K562 (cell line): Measurements from ENCODE around the gene B3GAT3. TPM values are rescaled to one million over a fixed set of nuclear protein-coding genes. Genes with fewer than 3 reads are reported as not detected.

Experiments used
- ATAC-seq: fragments of 200-7000 bp; cut with Tn5 transposase; 3 replicates; pipeline ENCODE4 v1.9.1; 2020; ENCODE audit warnings: moderate library complexity
- BruUV-seq: library from RNA; stranded (reverse); fragments of 400-500 nt; replicated peaks from 2 replicates; lab custom pipeline; 2021; lab: Mats Ljungman, UMichigan
- CTCF ChIA-PET: fragments of 300-600 bp; formaldehyde crosslinking; extraction: SDS; loops from one replicate; lab custom pipeline; 2021; ENCODE audit warnings: low intra/inter-chr PET ratio; lab: Yijun Ruan, JAX
- POLR2A ChIA-PET: fragments of 300-600, 350-650 bp; sonication (Branson Sonifier 250); formaldehyde crosslinking; extraction: SDS; loops from one replicate; lab custom pipeline; 2021; ENCODE audit warnings: antibody characterized with exemption, inconsistent platforms; lab: Yijun Ruan, JAX
- DNase-seq, 4 experiments: peaks; one replicate each; pipeline versions ENCODE4 v3.0.0 to v3.0.0-alpha.2; 2011 to 2018; ENCODE audit warnings: low spot score in 3 of 4, mixed read lengths in 3 of 4; ENCODE audit errors: extremely low read depth in 1 of 4
- FAIRE-seq: peaks from 2 replicates; lab custom pipeline; 2011; peaks lifted over from hg19 to GRCh38; lab: Jason Lieb, UNC
- H2AFZ ChIP-seq: 2 replicates; pipeline ENCODE4 v1.6.0; 2011; ENCODE audit warnings: low read depth, low read length, control low read depth, inconsistent platforms
- H3K27ac ChIP-seq: fragments of 200-600 bp; 3 replicates; pipeline ENCODE4 v1.8.0; 2011; ENCODE audit warnings: low read depth, mild to moderate bottlenecking, control low read depth, inconsistent platforms, low read length, moderate library complexity, mixed read lengths; ENCODE audit errors: extremely low read depth
- H3K27me3 ChIP-seq, 2 experiments: fragments of 300-600 bp in 1 of 2; 2 replicates in 1 of 2; 3 replicates in 1 of 2; pipeline versions ENCODE4 v1.6.0 to v1.8.0; 2011; ENCODE audit warnings: inconsistent platforms in 2 of 2, low read length in 2 of 2, mild to moderate bottlenecking in 1 of 2, mixed read lengths in 1 of 2, moderate library complexity in 1 of 2; ENCODE audit not compliant: control insufficient read depth in 2 of 2, insufficient read depth in 2 of 2
- H3K36me3 ChIP-seq: fragments of 300-600 bp; 3 replicates; pipeline ENCODE4 v1.8.0; 2011; ENCODE audit warnings: mild to moderate bottlenecking, low read length, inconsistent platforms; ENCODE audit not compliant: control insufficient read depth, insufficient read depth
- H3K4me1 ChIP-seq, 2 experiments: fragments of 200-600 bp in 1 of 2; replicated peaks in 1 of 2; 2 replicates in 1 of 2; 3 replicates in 1 of 2; pipeline versions ENCODE4 v1.5.1 to v1.8.0; 2011; ENCODE audit warnings: inconsistent platforms in 2 of 2, low read length in 2 of 2, mild to moderate bottlenecking in 1 of 2, mixed read lengths in 1 of 2, moderate library complexity in 1 of 2; ENCODE audit not compliant: control insufficient read depth in 2 of 2, insufficient read depth in 2 of 2
- H3K4me2 ChIP-seq: 2 replicates; pipeline ENCODE4 v1.6.1; 2011; ENCODE audit warnings: low read length, control low read depth, inconsistent platforms, mixed read lengths; ENCODE audit not compliant: insufficient read depth
- H3K4me3 ChIP-seq: fragments of 200-600 bp; sonication (generic), shearing (Covaris generic); 2 replicates; pipeline ENCODE4 v1.5.1; 2016; ENCODE audit warnings: control low read depth, inconsistent platforms
- H3K79me2 ChIP-seq: fragments of 200-600 bp; 3 replicates; pipeline ENCODE4 v1.8.0; 2011; ENCODE audit warnings: low read length, inconsistent platforms; ENCODE audit not compliant: control insufficient read depth, insufficient read depth
- H3K9ac ChIP-seq, 2 experiments: 2 replicates each; pipeline versions ENCODE4 v1.6.0 to v1.6.1; 2011; ENCODE audit warnings: low read depth in 2 of 2, low read length in 2 of 2, control low read depth in 1 of 2, inconsistent platforms in 1 of 2, mild to moderate bottlenecking in 1 of 2, mixed read lengths in 1 of 2; ENCODE audit not compliant: insufficient read depth in 1 of 2
- H3K9me1 ChIP-seq: one replicate; pipeline ENCODE4 v1.6.0; 2011; ENCODE audit warnings: inconsistent platforms, mild to moderate bottlenecking, low read length, moderate library complexity; ENCODE audit not compliant: control insufficient read depth, insufficient read depth
- H3K9me3 ChIP-seq: replicated peaks from 2 replicates; pipeline ENCODE4 v1.5.1; 2011; ENCODE audit warnings: low read depth, low read length, inconsistent platforms; ENCODE audit not compliant: control insufficient read depth, insufficient read depth
- H4K20me1 ChIP-seq: replicated peaks from 2 replicates; pipeline ENCODE4 v1.6.1; 2011; ENCODE audit warnings: low read length, inconsistent platforms, mixed read lengths; ENCODE audit not compliant: control insufficient read depth, insufficient read depth
- HDAC1 ChIP-seq, 2 experiments: fragments of 450-650 bp; IDR thresholded peaks; 2 replicates each; pipeline ENCODE4 v1.6.1; 2016 to 2017; ENCODE audit warnings: inconsistent platforms in 1 of 2, mild to moderate bottlenecking in 1 of 2, moderate library complexity in 1 of 2
- ILK ChIP-seq: fragments of 450-650 bp; IDR thresholded peaks from 2 replicates; pipeline ENCODE4 v1.6.1; 2016; ENCODE audit warnings: missing genetic modification characterization, low read depth, mild to moderate bottlenecking, missing compliant biosample characterization, moderate library complexity, borderline replicate concordance
- KAT7 ChIP-seq: sonication (generic); formaldehyde crosslinking; IDR thresholded peaks from 2 replicates; pipeline ENCODE4 v1.8.0; 2022; ENCODE audit warnings: missing genetic modification reagents, mild to moderate bottlenecking, borderline replicate concordance
- POLR2A ChIP-seq: fragments of 450-650 bp; conservative IDR thresholded peaks from 2 replicates; pipeline ENCODE4 v1.6.1; 2016
- RAD21 ChIP-seq, 2 experiments: fragments of 250-450 bp in 1 of 2; fragments of 450-650 bp in 1 of 2; sonication (Bioruptor Pico) in 1 of 2; formaldehyde crosslinking in 1 of 2; IDR thresholded peaks in 1 of 2; conservative IDR thresholded peaks in 1 of 2; 2 replicates each; pipeline versions ENCODE4 v1.4.0 to v1.8.0; 2020 to 2022; ENCODE audit warnings: mild to moderate bottlenecking in 2 of 2, moderate library complexity in 1 of 2
- XRCC4 ChIP-seq: IDR thresholded peaks from one replicate; pipeline ENCODE4 v1.6.1; 2011; ENCODE audit not compliant: insufficient read depth, insufficient read length; ENCODE audit errors: extremely low read depth
- WGBS: fragments of 100-300 bp; shearing (Covaris generic); methylation state at CpG from one replicate; pipeline ENCODE4 v1.1.6; 2016; ENCODE audit warnings: low coverage, mixed read lengths; ENCODE audit not compliant: insufficient coverage; ENCODE audit errors: missing lambda C conversion rate; 5-methylcytosine and 5-hydroxymethylcytosine counted together
- in situ Hi-C: fragments of 300-500 bp; cut with MboI; formaldehyde crosslinking; loops from 4 replicates; pipeline ENCODE4 v1.15.0; 2018; ENCODE audit warnings: inconsistent platforms, mixed read lengths
- intact Hi-C: fragments of 100-400 bp; cut with micrococcal nuclease; formaldehyde crosslinking; loops from 2 replicates; pipeline ENCODE4 v1.14.2; 2022
- polyA plus RNA-seq, 8 experiments: library from polyadenylated mRNA; depleted of rRNA in 4 of 8; stranded (reverse) in 5 of 8; unstranded in 3 of 8; fragments of >200 nt; fragmentation: Nextera tagmentation in 2 of 8; fragmentation: Illumina TruSeq in 1 of 8; extraction: Ambion mirVana in 2 of 8; extraction: Trizol in 1 of 8; gene quantifications; 2 replicates each; pipeline versions ENCODE4 v1.2.1 to v1.2.3, GENCODE V29; 2011 to 2014; ENCODE audit warnings: inconsistent platforms in 1 of 8, missing spikeins in 1 of 8
- total RNA-seq, 7 experiments: library from RNA; depleted of rRNA in 6 of 7; stranded (reverse); fragments of >200 nt in 6 of 7; fragmentation: Illumina TruSeq in 2 of 7; extraction: Trizol in 2 of 7; gene quantifications; 2 replicates each; pipeline versions ENCODE4 v1.2.1 to v1.2.3, GENCODE V29; 2011 to 2021; ENCODE audit warnings: low replicate concordance in 1 of 7
- TF ChIP-seq, protein P1 (sequence below): sonication (generic); formaldehyde crosslinking; IDR thresholded peaks from 2 replicates; pipeline ENCODE4 v1.8.0; 2022; ENCODE audit warnings: mild to moderate bottlenecking, missing genetic modification reagents, borderline replicate concordance
- TF ChIP-seq, protein P2 (sequence below), 3 experiments: IDR thresholded peaks in 2 of 3; conservative IDR thresholded peaks in 1 of 3; 2 replicates each; pipeline ENCODE4 v1.5.1; 2011 to 2012; ENCODE audit warnings: low read length in 3 of 3, mild to moderate bottlenecking in 3 of 3, control low read depth in 2 of 3, improper control_type of control experiment in 1 of 3, inconsistent platforms in 1 of 3, low read depth in 1 of 3, mixed read lengths in 1 of 3, moderate library complexity in 1 of 3; ENCODE audit not compliant: insufficient read depth in 2 of 3

B3GAT3 gene
- total and polyA plus RNA-seq, 9 of the 15 experiments (the other 6 are each of a cell fraction or from before 2014, with no cell fraction given) = 0.30 to 64.0 (median 21.4) TPM

DNA sequence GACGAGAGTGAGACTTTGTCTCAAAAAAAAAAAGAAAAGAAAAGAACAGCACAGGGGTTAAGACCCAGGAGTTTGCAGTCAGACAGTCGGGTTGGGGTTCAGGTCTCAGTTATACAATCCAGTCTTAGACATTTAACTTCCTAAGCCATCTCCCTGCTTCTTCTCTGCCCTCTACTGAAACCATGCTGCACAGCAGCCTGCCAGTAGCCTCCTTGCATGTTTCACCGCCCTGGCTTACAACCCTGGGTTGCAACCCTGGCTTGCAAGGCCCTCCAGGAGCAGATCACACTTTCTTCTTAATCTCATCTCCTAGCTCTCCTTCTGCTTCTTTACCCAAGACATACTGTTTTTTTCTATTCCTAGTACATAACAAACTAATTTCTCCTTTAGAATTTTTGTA, 5.9 kb upstream of the B3GAT3 start:
- no peak for FAIRE-seq
- BruUV-seq = no TSS peak
- no peaks in the 10 kb centered on the region for H3K4me1 ChIP-seq
- intact Hi-C loops = no loop called here
- no peaks in the 10 kb centered on the region for H3K27me3 ChIP-seq
- H3K9me3 ChIP-seq = no peaks in the 10 kb centered on the region
- H3K4me2 ChIP-seq = no peak overlapping the region
- H3K79me2 ChIP-seq = no peaks in the 10 kb centered on the region
- CTCF ChIA-PET = no interaction called here
- 89% methylated on average over 2 of the region's 3 CpGs for WGBS
- no peak overlapping the region for H3K4me3 ChIP-seq
- no peak for DNase-seq
- H3K9me1 ChIP-seq = no peaks in the 10 kb centered on the region
- no peak overlapping the region for H3K9ac ChIP-seq
- no peaks in the 10 kb centered on the region; the same call in 1 of the 2 replicates for H4K20me1 ChIP-seq
- H3K36me3 ChIP-seq = peaks cover 77% of the 10 kb centered on the region
- ATAC-seq = peak; percentile 58
- in situ Hi-C loops = loop anchor here (10.0 kb wide), 1 partner anchor 1203 kb away; the partner anchor contains the start of gene CPSF7
- H2AFZ ChIP-seq = no peak overlapping the region
- no peak overlapping the region for H3K27ac ChIP-seq
- TF ChIP-seq ILK (tag) = no peak
- TF ChIP-seq, protein P1, sequence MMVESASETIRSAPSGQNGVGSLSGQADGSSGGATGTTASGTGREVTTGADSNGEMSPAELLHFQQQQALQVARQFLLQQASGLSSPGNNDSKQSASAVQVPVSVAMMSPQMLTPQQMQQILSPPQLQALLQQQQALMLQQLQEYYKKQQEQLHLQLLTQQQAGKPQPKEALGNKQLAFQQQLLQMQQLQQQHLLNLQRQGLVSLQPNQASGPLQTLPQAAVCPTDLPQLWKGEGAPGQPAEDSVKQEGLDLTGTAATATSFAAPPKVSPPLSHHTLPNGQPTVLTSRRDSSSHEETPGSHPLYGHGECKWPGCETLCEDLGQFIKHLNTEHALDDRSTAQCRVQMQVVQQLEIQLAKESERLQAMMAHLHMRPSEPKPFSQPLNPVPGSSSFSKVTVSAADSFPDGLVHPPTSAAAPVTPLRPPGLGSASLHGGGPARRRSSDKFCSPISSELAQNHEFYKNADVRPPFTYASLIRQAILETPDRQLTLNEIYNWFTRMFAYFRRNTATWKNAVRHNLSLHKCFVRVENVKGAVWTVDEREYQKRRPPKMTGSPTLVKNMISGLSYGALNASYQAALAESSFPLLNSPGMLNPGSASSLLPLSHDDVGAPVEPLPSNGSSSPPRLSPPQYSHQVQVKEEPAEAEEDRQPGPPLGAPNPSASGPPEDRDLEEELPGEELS (CRISPR knock-in tag) = no peak
- no peak for TF ChIP-seq HDAC1 (IDR thresholded peaks at IDR 0.05)
- TF ChIP-seq, protein P2, sequence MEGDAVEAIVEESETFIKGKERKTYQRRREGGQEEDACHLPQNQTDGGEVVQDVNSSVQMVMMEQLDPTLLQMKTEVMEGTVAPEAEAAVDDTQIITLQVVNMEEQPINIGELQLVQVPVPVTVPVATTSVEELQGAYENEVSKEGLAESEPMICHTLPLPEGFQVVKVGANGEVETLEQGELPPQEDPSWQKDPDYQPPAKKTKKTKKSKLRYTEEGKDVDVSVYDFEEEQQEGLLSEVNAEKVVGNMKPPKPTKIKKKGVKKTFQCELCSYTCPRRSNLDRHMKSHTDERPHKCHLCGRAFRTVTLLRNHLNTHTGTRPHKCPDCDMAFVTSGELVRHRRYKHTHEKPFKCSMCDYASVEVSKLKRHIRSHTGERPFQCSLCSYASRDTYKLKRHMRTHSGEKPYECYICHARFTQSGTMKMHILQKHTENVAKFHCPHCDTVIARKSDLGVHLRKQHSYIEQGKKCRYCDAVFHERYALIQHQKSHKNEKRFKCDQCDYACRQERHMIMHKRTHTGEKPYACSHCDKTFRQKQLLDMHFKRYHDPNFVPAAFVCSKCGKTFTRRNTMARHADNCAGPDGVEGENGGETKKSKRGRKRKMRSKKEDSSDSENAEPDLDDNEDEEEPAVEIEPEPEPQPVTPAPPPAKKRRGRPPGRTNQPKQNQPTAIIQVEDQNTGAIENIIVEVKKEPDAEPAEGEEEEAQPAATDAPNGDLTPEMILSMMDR (IDR thresholded peaks at IDR 0.05 in 2 of 3, conservative IDR thresholded peaks at IDR 0.05 in 1 of 3; ENCODE audit: insufficient read depth in 2 of 3, low read depth in 1 of 3, low read length in 3 of 3) = peak in 2 of 3 experiments; percentile 19 to 32; a peak in 1 of 6 replicates
- peak; percentile 44 for TF ChIP-seq POLR2A
- TF ChIP-seq KAT7 (CRISPR knock-in tag) = no peak
- TF ChIP-seq RAD21 (CRISPR knock-in tag; conservative IDR thresholded peaks at IDR 0.05 in 1 of 2, IDR thresholded peaks at IDR 0.05 in 1 of 2) = peak in 1 of 2 experiments; percentile 17; a peak in 1 of 4 replicates
- no peak for TF ChIP-seq XRCC4
- TF ChIP-seq, all 486 proteins: peak for 3
- POLR2A ChIA-PET = interaction anchor here (1.0 to 1.3 kb wide), 2 partner anchors 18 to 37 kb away, joined by 4 read pairs; partner anchors contain the start of genes C11orf98 and CSKMT
